Testis (tissue), 3 donors: ENCODE measurements around the gene WDR49. TPM values are rescaled to one million over a fixed set of nuclear protein-coding genes. Genes with fewer than 3 reads are reported as not detected.

Experiments
- DNase-seq: peaks from one replicate; pipeline ENCODE4 v3.0.0-alpha.2; 2019
- H3K27ac ChIP-seq, 2 donors: fragments of 200-600 bp; sonication (generic); one replicate each; pipeline ENCODE4 v1.5.1; 2019
- H3K27me3 ChIP-seq: fragments of 200-600 bp; sonication (generic); one replicate; pipeline ENCODE4 v1.5.1; 2019
- H3K36me3 ChIP-seq: fragments of 200-600 bp; sonication (generic); one replicate; pipeline ENCODE4 v1.5.1; 2017; ENCODE audit warnings: low read depth; ENCODE audit errors: missing control alignments
- H3K4me1 ChIP-seq: fragments of 200-600 bp; sonication (generic); one replicate; pipeline ENCODE4 v1.5.1; 2019
- H3K4me3 ChIP-seq, 2 donors: fragments of 200-600 bp; sonication (generic); one replicate each; pipeline ENCODE4 v1.5.1; 2017 to 2019
- H3K9me3 ChIP-seq: fragments of 200-600 bp; sonication (generic); one replicate; pipeline ENCODE4 v1.5.1; 2017
- CTCF ChIP-seq, 3 experiments: fragments of 450-650 bp in 2 of 3; fragments of 200-600 bp in 1 of 3; sonication (generic) in 1 of 3; IDR thresholded peaks; one replicate each; pipeline ENCODE4 v1.5.1; 2016 to 2019; ENCODE audit warnings: antibody characterized with exemption in 3 of 3, mild to moderate bottlenecking in 2 of 3, moderate library complexity in 1 of 3
- POLR2A ChIP-seq: fragments of 450-650 bp; IDR thresholded peaks from one replicate; pipeline ENCODE4 v1.6.1; 2017; ENCODE audit warnings: antibody characterized with exemption, mild to moderate bottlenecking, moderate library complexity
- WGBS, 2 donors: methylation state at CpG; one replicate each; pipeline ENCODE4 v1.1.5; 2018; 5-methylcytosine and 5-hydroxymethylcytosine counted together
- intact Hi-C: fragments of 100-400 bp; cut with DNase I; formaldehyde crosslinking; loops from one replicate; pipeline ENCODE4 v1.15.1; 2023; ENCODE audit warnings: low total_unique reads
- polyA plus RNA-seq: library from polyadenylated mRNA; stranded (reverse); fragments of 350-450 nt; fragmentation: Illumina TruSeq; extraction: RNeasy Lipid Tissue Mini Kit (QIAGEN cat#74804); gene quantifications from one replicate; pipeline ENCODE4 v1.2.3, GENCODE V29; 2014; ENCODE audit warnings: low read depth, low replicate concordance; ENCODE audit not compliant: insufficient read depth
- total RNA-seq, 2 donors: library from RNA; depleted of rRNA; stranded (reverse); fragments of >200 nt; gene quantifications; one replicate each; pipeline ENCODE4 v1.2.3, GENCODE V29; 2016

The WDR49 gene
- total and polyA plus RNA-seq, 3 donors from 2014 or later: 0.55 to 0.93 (median 0.83) TPM

- no peaks in the 10 kb centered on the region for H3K4me1 ChIP-seq
- no peaks in the 10 kb centered on the region for H3K36me3 ChIP-seq
- H3K27ac ChIP-seq: no peak overlapping the region
- TF ChIP-seq POLR2A (no peak), CTCF (IDR thresholded peaks at IDR 0.05) (no peak)
- intact Hi-C loops: no loop called here
- no peak overlapping the region for H3K4me3 ChIP-seq
- H3K27me3 ChIP-seq: no peaks in the 10 kb centered on the region
- 97 to 99% methylated on average over 3 of the region's 3 CpGs for WGBS, 2 donors
- no peak for DNase-seq
- H3K9me3 ChIP-seq: no peaks in the 10 kb centered on the region
These were observed 66.1 kb downstream of the WDR49 start for GRCh38 chr3:167587651-167588050.

- intact Hi-C loops: no loop called here
- no peak for TF ChIP-seq POLR2A
- TF ChIP-seq CTCF (IDR thresholded peaks at IDR 0.05): no peak
- no peaks in the 10 kb centered on the region for H3K36me3 ChIP-seq
- no peaks in the 10 kb centered on the region for H3K9me3 ChIP-seq
- no peak for DNase-seq
- H3K4me1 ChIP-seq: no peaks in the 10 kb centered on the region
- WGBS, 2 donors: 84 to 95% methylated on average over 4 to 7 of the region's 7 CpGs
- H3K27ac ChIP-seq: no peak overlapping the region
- no peaks in the 10 kb centered on the region for H3K27me3 ChIP-seq
- H3K4me3 ChIP-seq: no peak overlapping the region
These were observed 78.6 kb downstream of the WDR49 start for GRCh38 chr3:167575000-167575600.

- intact Hi-C loops: no loop called here
- TF ChIP-seq CTCF (IDR thresholded peaks at IDR 0.05) (no peak), POLR2A (no peak)
These were observed 80.8 kb downstream of the WDR49 start for GRCh38 chr3:167572991-167573390.

GRCh38 chr3:167568634-167569033 lies 85.1 kb downstream of the WDR49 start:
- WGBS, 2 donors: 93 to 94% methylated on average over 2 of the region's 2 CpGs
- Histone ChIP-seq H3K27me3 (no peaks in the 10 kb centered on the region), H3K36me3 (no peaks in the 10 kb centered on the region), H3K4me3 (no peak overlapping the region), H3K4me1 (no peaks in the 10 kb centered on the region), H3K9me3 (no peaks in the 10 kb centered on the region), H3K27ac (no peak overlapping the region)
- no peak for DNase-seq
- intact Hi-C loops: no loop called here
- no peak for TF ChIP-seq POLR2A
- TF ChIP-seq CTCF (IDR thresholded peaks at IDR 0.05): no peak

More at GRCh38 chr3:167572991-167573390, 80.8 kb downstream of the WDR49 start:
- WGBS, 2 donors: 75 to 84% methylated on average over 2 of the region's 2 CpGs
- H3K4me3 ChIP-seq: no peak overlapping the region
- no peaks in the 10 kb centered on the region for H3K36me3 ChIP-seq
- no peaks in the 10 kb centered on the region for H3K9me3 ChIP-seq
- H3K27me3 ChIP-seq: no peaks in the 10 kb centered on the region
- H3K4me1 ChIP-seq: no peaks in the 10 kb centered on the region
- H3K27ac ChIP-seq: no peak overlapping the region
- DNase-seq: no peak

- Histone ChIP-seq H3K4me1 (no peaks in the 10 kb centered on the region), H3K27me3 (no peaks in the 10 kb centered on the region), H3K9me3 (no peaks in the 10 kb centered on the region), H3K27ac (no peak overlapping the region), H3K4me3 (no peak overlapping the region), H3K36me3 (no peaks in the 10 kb centered on the region)
- no peak for TF ChIP-seq CTCF (IDR thresholded peaks at IDR 0.05)
- TF ChIP-seq POLR2A: no peak
- WGBS, 2 donors: 37 to 83% methylated on average over 1 of the region's 1 CpG
- DNase-seq: no peak
- intact Hi-C loops: no loop called here
These were observed 88.3 kb downstream of the WDR49 start for GRCh38 chr3:167565489-167565888.
